ENCODE data around the gene EXOC1L. TPM values are rescaled to one million over a fixed set of nuclear protein-coding genes. Genes with fewer than 3 reads are reported as not detected.

The EXOC1L gene
- total and polyA plus RNA-seq, 2 of the 13 experiments (the other 11 are each of a cell fraction or from before 2014, with no cell fraction given), result not detected

GRCh38 chr4:55853484-55854046, 34.0 kb downstream of the EXOC1L start, which contains the start of gene EXOC1 (continued):
- TF ChIP-seq HOMEZ (CRISPR knock-in tag; IDR thresholded peaks at IDR 0.05; ENCODE audit: low read depth) (no peak), MYC (CRISPR knock-in tag; IDR thresholded peaks at IDR 0.05; ENCODE audit: borderline replicate concordance) (0 out of 2 replicates have a peak, but pooled peaks have one; percentile 73), ZNF329 (CRISPR knock-in tag; IDR thresholded peaks at IDR 0.05; ENCODE audit: low read depth) (no peak)
- TF ChIP-seq, protein P1, sequence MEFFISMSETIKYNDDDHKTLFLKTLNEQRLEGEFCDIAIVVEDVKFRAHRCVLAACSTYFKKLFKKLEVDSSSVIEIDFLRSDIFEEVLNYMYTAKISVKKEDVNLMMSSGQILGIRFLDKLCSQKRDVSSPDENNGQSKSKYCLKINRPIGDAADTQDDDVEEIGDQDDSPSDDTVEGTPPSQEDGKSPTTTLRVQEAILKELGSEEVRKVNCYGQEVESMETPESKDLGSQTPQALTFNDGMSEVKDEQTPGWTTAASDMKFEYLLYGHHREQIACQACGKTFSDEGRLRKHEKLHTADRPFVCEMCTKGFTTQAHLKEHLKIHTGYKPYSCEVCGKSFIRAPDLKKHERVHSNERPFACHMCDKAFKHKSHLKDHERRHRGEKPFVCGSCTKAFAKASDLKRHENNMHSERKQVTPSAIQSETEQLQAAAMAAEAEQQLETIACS (CRISPR knock-in tag; IDR thresholded peaks at IDR 0.05), result no peak

- Histone ChIP-seq H3K9ac (ENCODE audit: insufficient read depth, low read depth, low read length) (peak overlapping the region; percentile 84), H3K9me3 (ENCODE audit: low read length) (no peaks in the 10 kb centered on the region), H3K36me3 (replicated peaks in 1 of 2; ENCODE audit: control insufficient read depth in 1 of 2, insufficient read depth in 2 of 2, low read length in 2 of 2) (no peaks in the 10 kb centered on the region), H3K27ac (ENCODE audit: extremely low read length, insufficient read depth, low read length) (peak overlapping the region; percentile 62), H3K79me2 (ENCODE audit: insufficient read depth, low read length) (peaks cover 9% of the 10 kb centered on the region), H3K4me2 (ENCODE audit: low read depth, low read length) (peak overlapping the region; percentile 92), H4K20me1 (ENCODE audit: insufficient read depth, low read length) (no peaks in the 10 kb centered on the region), H3K27me3 (ENCODE audit: control insufficient read depth in 1 of 2, insufficient read depth in 2 of 2, low read length in 2 of 2) (no peaks in the 10 kb centered on the region), H3K4me1 (ENCODE audit: insufficient read depth, low read length) (peaks cover 57% of the 10 kb centered on the region), H2AFZ (ENCODE audit: low read length) (no peak overlapping the region), H3K4me3 (replicated peaks in 1 of 3; ENCODE audit: insufficient read depth in 1 of 3, low read depth in 2 of 3, low read length in 3 of 3) (peak overlapping the region; percentile 95 to 99 (median 97))
- intact Hi-C loops (cut with micrococcal nuclease; ENCODE audit: unreplicated experiment), result loop anchor here (5.0 kb wide), 1 partner anchor 307 kb away; the partner anchor contains the start of gene CLOCK
- CTCF ChIA-PET (ENCODE audit: low intra/inter-chr PET ratio, low total read pairs), result no interaction called here
- peak; percentile 60 for ATAC-seq
- POLR2A ChIA-PET, result interaction anchor here (1.0 kb wide), 1 partner anchor 459 kb away, joined by 4 read pairs; the partner anchor contains the start of gene TMEM165
- no peak for TF ChIP-seq SP5 (CRISPR knock-in tag; IDR thresholded peaks at IDR 0.05; ENCODE audit: borderline replicate concordance, low read depth)
- 0 out of 2 replicates have a peak, but pooled peaks have one; percentile 6 for TF ChIP-seq MEIS1 (CRISPR knock-in tag; IDR thresholded peaks at IDR 0.05; ENCODE audit: borderline replicate concordance)
- no peak for FAIRE-seq
- WGBS (ENCODE audit: low lambda C conversion rate), result 1% methylated on average over 7 of the region's 7 CpGs
- in situ Hi-C loops (cut with HindIII; ENCODE audit: extremely low pct_ligation_motif_present, low pct_unique_long_range_greater_than_20kb), result loop anchor here (25.0 kb wide), 1 partner anchor 467 kb away; the partner anchor contains the start of gene TMEM165
- no TSS peak for BruUV-seq (replicated peaks)
- no peak for DNase-seq (ENCODE audit: low spot score)
Observed at GRCh38 chr4:55854129-55854528, 34.5 kb downstream of the EXOC1L start.

Measured in HepG2 (cell line).